ENCODE results near the gene SP140L.
"Not testable (repeated sequence)": the region's sequence is repeated elsewhere in the genome, so short reads cannot be mapped to it uniquely, and the experiment has no call there.

The SP140L gene

DNA sequence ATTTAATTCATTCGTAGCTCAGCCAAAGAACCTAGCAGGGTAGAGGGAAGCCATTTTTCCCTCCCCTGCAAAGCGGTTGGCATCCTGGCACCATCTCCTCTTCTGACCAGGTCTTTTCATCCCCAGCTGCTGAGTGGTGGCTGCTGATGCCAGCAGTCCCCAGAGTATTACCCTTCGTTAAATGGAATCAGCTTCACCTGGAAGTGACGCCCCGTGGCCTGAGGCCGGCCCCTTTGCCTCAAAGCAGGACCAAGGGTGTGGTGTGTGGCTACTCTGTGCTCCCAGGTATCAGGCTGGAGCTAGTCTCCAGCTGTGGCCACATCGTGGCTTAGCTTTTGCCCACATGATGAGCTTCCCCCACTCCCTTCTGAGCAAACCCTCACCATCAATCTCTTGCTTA lies 76.8 kb downstream of the SP140L start:
- no peak overlapping the region for H3K4me3 ChIP-seq (ENCODE audit: control insufficient read depth, low read depth, low read length)
- TF ChIP-seq, protein P1, sequence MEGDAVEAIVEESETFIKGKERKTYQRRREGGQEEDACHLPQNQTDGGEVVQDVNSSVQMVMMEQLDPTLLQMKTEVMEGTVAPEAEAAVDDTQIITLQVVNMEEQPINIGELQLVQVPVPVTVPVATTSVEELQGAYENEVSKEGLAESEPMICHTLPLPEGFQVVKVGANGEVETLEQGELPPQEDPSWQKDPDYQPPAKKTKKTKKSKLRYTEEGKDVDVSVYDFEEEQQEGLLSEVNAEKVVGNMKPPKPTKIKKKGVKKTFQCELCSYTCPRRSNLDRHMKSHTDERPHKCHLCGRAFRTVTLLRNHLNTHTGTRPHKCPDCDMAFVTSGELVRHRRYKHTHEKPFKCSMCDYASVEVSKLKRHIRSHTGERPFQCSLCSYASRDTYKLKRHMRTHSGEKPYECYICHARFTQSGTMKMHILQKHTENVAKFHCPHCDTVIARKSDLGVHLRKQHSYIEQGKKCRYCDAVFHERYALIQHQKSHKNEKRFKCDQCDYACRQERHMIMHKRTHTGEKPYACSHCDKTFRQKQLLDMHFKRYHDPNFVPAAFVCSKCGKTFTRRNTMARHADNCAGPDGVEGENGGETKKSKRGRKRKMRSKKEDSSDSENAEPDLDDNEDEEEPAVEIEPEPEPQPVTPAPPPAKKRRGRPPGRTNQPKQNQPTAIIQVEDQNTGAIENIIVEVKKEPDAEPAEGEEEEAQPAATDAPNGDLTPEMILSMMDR (IDR thresholded peaks at IDR 0.05; ENCODE audit: control insufficient read depth, insufficient read depth, low read depth, low read length, missing control alignments): no peak
- DNase-seq (ENCODE audit: low read depth): no peak

DNA sequence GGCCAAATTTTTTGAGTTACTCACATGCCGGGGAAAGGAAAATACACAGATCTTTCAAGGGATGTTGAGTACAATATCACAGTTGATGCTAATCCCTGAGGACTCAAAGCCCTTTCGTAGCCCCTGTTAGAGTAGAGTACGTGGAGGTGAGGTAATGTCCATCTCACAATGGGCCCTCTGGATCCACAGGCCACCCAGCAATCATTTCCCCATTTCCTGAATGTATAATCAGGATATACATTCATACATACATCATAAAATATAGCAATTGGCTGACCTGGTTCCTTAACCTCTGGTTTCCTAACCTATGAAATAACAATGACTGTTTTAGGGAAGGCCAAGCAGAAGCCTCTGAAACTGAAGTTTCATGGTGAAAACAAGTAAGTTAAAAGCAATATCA lies 78.8 kb downstream of the SP140L start:
- DNase-seq (ENCODE audit: low read depth): no peak
- TF ChIP-seq, protein P1 (IDR thresholded peaks at IDR 0.05; ENCODE audit: control insufficient read depth, insufficient read depth, low read depth, low read length, missing control alignments): no peak
- H3K4me3 ChIP-seq (ENCODE audit: control insufficient read depth, low read depth, low read length): no peak overlapping the region

GRCh38 chr2:230408244-230408842 lies 81.3 kb downstream of the SP140L start:
- TF ChIP-seq, protein P1 (IDR thresholded peaks at IDR 0.05; ENCODE audit: control insufficient read depth, insufficient read depth, low read depth, low read length, missing control alignments): no peak
- peak; percentile 68 for DNase-seq (ENCODE audit: low read depth)
- H3K4me3 ChIP-seq (ENCODE audit: control insufficient read depth, low read depth, low read length): no peak overlapping the region

GRCh38 chr2:230409316-230409715 lies 82.3 kb downstream of the SP140L start:
- H3K4me3 ChIP-seq (ENCODE audit: control insufficient read depth, low read depth, low read length); DNase-seq (ENCODE audit: low read depth): not testable (repeated sequence)

- no peak overlapping the region for H3K4me3 ChIP-seq (ENCODE audit: control insufficient read depth, low read depth, low read length)
- no peak for DNase-seq (ENCODE audit: low read depth)
- TF ChIP-seq, protein P1 (IDR thresholded peaks at IDR 0.05; ENCODE audit: control insufficient read depth, insufficient read depth, low read depth, low read length, missing control alignments): no peak
Observed at GRCh38 chr2:230410263-230410662, 83.3 kb downstream of the SP140L start.

- H3K4me3 ChIP-seq (ENCODE audit: control insufficient read depth, low read depth, low read length): peak overlapping the region; percentile 55
- no peak for DNase-seq (ENCODE audit: low read depth)
- TF ChIP-seq, protein P1 (IDR thresholded peaks at IDR 0.05; ENCODE audit: control insufficient read depth, insufficient read depth, low read depth, low read length, missing control alignments): no peak
Observed at GRCh38 chr2:230410861-230411569, 84.0 kb downstream of the SP140L start.

DNA sequence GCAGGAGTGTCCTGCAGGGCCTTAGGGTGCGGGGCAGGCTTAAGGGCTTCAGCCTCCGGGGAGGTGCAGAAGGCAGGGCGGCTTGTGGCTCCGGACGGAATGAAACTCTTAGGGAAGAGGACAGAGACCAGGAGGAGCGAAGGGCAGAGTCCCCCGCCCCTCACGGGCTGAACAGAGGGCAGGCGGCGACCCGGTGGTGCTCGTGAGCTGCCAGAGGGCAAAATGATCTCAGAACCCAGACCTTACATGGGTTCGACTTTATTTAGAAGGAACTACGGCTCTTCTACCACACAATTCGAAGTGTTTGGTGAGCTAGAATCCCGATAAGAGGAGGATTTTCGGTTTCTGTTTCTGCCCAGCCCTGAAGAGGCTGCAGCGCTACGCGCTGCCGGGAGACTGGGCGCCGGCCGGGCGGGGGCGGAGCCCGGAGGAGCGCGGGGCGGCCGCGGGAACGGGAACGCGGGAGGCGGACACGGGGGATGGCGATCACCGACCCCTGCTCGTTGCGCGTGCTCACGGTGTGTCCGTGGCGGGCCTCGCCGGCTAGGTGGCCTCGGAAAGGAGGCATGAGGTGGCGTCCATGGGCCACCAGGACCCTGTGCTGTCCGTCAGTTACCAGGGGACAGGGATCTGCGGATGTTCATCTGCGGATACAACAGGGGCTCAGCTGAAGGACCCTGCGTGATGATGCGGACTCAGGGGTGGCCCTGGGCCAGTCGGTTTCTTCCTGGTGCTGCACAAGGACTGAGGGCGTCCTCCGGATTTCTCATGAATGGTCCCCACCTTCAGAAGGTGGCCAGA lies 84.8 kb downstream of the SP140L start:
- H3K4me3 ChIP-seq (ENCODE audit: control insufficient read depth, low read depth, low read length): peak overlapping the region; percentile 55
- TF ChIP-seq, protein P1 (IDR thresholded peaks at IDR 0.05; ENCODE audit: control insufficient read depth, insufficient read depth, low read depth, low read length, missing control alignments): no peak
- peak; percentile 21 for DNase-seq (ENCODE audit: low read depth)
